GM12864 (cell line): ENCODE data around the gene NRGN.
A peak's percentile ranks its signal among the peaks of the same experiment; 100 is the strongest.

Experiments used
- DNase-seq: peaks from one replicate; pipeline ENCODE4 v3.0.0-alpha.2; 2011; ENCODE audit warnings: low read depth
- H3K4me3 ChIP-seq: 2 replicates; pipeline ENCODE4 v1.5.1; 2011; ENCODE audit warnings: mild to moderate bottlenecking, low read depth, low read length, control low read depth
- TF ChIP-seq, protein P1 (sequence below): IDR thresholded peaks from 2 replicates; pipeline ENCODE4 v1.5.1; 2011; ENCODE audit warnings: low read depth, mild to moderate bottlenecking, moderate library complexity, low read length, control low read depth, inconsistent platforms; ENCODE audit errors: missing control alignments

NRGN gene

DNA sequence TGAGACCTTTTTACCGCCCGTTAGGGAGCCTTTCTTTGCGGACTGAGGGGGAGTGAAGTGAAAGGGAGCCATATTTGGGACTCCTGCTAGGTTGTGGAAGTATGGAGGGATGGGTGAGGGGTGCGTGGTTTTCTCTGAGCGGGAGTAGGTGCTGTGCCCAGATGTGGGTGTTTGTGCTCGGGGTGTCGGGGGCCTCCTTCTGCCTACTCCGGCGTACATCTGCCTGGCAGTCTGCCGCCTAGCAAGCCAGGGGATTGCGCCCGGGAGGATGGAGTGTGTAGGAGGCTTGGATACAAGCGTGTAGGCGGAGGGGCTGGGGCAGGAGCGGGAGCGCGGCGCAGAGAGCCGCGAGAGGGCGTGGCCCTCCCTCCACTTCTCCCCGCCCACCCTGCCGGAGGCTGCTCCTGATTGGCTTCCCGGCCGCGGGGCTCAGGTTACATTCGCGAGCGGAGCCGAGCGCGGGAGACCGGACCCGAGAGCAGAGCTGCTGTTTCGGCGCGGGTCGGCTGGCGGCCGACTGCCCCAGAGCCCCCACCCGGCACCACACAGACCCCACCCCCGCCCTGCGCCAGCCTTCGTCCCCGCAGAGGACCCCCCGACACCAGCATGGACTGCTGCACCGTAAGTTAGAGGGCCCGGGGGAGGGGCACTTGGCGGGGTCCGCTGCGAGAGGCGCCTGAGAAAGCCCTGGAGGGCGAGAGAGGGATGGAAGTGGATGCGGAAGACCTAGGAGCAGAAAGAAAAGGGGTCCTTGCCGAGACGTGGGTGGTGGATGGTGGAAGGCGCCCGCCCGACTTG, at the start of gene NRGN:
TSS of gene NRGN (plus strand) at position 464 of the 798 bp plus-strand sequence. CDS start at position 607, 143 bp downstream.
- H3K4me3 ChIP-seq, result peak within 1 kb of the TSS; percentile 49
- TF ChIP-seq, protein P1, sequence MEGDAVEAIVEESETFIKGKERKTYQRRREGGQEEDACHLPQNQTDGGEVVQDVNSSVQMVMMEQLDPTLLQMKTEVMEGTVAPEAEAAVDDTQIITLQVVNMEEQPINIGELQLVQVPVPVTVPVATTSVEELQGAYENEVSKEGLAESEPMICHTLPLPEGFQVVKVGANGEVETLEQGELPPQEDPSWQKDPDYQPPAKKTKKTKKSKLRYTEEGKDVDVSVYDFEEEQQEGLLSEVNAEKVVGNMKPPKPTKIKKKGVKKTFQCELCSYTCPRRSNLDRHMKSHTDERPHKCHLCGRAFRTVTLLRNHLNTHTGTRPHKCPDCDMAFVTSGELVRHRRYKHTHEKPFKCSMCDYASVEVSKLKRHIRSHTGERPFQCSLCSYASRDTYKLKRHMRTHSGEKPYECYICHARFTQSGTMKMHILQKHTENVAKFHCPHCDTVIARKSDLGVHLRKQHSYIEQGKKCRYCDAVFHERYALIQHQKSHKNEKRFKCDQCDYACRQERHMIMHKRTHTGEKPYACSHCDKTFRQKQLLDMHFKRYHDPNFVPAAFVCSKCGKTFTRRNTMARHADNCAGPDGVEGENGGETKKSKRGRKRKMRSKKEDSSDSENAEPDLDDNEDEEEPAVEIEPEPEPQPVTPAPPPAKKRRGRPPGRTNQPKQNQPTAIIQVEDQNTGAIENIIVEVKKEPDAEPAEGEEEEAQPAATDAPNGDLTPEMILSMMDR, result no peak
- peak; percentile 35 for DNase-seq

DNA sequence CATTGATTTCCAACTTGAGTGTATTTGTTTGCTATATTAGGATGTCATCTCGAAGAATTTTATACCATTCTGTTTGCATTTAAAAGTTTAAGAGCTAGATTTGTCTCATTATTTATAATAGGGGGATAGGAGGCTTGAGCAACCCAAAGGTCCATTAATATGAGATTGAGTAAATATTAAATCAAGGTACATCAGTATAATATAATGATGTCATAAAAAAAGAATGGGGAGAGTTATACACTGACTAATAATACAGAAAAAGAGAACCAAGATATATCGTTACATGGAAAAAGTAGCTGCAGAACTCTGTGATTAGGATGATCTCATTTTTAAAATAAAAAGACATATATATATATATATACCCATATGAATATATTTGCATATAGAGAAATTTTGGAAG, 46.6 kb upstream of the NRGN start:
- H3K4me3 ChIP-seq, result no peak overlapping the region
- TF ChIP-seq, protein P1, result no peak
- DNase-seq, result no peak

DNA sequence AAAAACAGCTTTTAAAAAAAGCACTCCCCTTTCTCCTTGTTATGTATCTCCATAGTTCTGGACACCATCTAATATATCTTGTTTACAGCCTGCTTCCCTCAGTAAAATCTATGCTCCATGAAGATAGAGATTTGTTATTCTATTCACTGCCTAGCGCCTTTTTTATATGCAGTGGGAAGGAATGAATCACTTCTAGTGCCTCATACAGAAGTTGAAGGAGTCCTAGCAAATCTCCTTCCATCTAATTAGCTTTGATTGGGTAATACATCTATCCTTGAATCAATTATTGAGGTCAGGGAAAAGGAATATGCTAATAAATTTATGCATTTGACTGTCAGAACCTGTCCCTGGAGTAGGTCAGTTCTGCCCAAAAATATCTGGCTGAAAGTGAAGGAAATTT, 40.2 kb upstream of the NRGN start:
- TF ChIP-seq, protein P1, result no peak
- H3K4me3 ChIP-seq, result no peak overlapping the region

DNA sequence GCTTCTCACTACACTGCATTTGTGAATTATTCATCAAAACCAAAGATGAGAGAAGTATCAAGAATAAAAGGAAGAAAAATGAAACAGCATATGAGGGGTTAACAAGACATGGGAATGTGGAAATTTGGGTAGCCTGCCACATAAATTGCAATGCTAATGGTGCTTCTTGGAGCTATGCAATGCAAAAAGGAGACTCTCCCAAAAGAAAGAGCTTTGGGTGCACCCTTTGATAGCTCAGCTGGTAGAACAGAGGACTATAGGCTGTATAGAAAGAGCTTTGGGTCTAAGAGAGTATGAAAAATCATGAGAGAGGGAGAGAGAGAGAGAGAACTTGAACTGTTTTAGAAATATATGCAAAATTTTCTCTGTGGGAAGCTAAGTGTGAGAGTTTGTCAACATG, 39.7 kb upstream of the NRGN start:
- TF ChIP-seq, protein P1, result no peak
- DNase-seq, result no peak
- no peak overlapping the region for H3K4me3 ChIP-seq

More for the DNA sequence above, 40.2 kb upstream of the NRGN start:
- DNase-seq, result no peak

DNA sequence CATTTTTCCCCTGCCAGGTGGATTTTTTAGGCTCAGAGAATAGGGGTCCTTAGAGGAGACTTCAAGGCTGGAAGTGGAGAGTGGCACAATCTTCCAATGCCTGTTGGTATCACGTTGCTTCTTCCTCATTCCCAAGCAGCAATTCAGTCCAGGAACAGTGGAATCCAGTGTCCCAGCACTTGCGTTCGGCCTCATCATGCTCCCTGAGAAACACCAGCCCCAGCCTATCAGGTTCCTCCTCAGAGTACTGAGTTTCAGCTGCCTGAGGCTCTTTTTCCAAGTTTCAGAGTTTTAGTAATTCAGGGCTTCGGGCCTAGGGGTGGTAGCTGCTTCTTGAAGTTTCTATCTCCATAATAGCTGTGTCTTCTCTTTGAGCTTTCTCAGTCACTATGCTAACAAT, 31.9 kb upstream of the NRGN start:
- H3K4me3 ChIP-seq, result no peak overlapping the region
- no peak for DNase-seq
- TF ChIP-seq, protein P1, result no peak

DNA sequence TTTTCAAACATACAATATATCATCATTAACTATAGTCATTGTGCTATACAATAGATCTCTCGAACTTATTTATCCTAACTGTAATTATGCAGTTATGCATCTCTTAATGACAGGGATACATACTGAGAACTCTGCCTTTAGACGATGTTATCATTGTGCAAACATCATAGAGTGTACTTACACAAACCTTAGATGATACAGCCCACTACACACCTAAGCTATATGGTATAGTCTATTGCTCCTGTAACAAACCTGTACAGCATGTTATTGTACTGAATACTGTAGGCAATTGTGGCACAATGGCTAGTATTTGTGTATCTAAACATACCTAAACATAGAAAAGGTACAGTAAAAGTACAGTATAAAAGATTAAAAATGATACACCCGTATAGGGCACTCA, 27.4 kb upstream of the NRGN start:
- no peak overlapping the region for H3K4me3 ChIP-seq
- TF ChIP-seq, protein P1, result no peak
- no peak for DNase-seq

DNA sequence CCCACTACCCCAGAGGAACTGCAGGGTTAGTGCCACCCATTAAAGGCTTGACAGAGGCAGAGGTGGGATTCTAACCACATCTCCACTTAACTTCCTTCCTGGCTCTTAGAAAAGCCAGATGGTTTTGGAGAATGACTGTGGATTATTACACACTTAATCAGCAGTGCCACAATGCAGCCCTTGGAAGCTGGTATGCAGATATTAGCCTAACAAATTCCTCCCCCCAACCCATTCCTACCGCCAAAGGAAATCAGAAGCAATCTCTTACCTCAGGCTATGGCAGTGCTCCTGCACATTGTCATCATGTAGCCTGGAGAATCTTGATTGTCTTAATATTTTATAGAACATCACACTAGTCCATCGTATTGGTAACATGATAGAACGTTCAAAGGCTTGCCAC, 23.2 kb upstream of the NRGN start:
- H3K4me3 ChIP-seq, result no peak overlapping the region
- no peak for DNase-seq
- TF ChIP-seq, protein P1, result no peak
